ENCODE measurements around the gene POLE2.
A peak's percentile ranks its signal among the peaks of the same experiment; 100 is the strongest.
"Not testable (repeated sequence)": the region's sequence is repeated elsewhere in the genome, so short reads cannot be mapped to it uniquely, and the experiment has no call there.

POLE2 gene, protein sequence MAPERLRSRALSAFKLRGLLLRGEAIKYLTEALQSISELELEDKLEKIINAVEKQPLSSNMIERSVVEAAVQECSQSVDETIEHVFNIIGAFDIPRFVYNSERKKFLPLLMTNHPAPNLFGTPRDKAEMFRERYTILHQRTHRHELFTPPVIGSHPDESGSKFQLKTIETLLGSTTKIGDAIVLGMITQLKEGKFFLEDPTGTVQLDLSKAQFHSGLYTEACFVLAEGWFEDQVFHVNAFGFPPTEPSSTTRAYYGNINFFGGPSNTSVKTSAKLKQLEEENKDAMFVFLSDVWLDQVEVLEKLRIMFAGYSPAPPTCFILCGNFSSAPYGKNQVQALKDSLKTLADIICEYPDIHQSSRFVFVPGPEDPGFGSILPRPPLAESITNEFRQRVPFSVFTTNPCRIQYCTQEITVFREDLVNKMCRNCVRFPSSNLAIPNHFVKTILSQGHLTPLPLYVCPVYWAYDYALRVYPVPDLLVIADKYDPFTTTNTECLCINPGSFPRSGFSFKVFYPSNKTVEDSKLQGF

DNA sequence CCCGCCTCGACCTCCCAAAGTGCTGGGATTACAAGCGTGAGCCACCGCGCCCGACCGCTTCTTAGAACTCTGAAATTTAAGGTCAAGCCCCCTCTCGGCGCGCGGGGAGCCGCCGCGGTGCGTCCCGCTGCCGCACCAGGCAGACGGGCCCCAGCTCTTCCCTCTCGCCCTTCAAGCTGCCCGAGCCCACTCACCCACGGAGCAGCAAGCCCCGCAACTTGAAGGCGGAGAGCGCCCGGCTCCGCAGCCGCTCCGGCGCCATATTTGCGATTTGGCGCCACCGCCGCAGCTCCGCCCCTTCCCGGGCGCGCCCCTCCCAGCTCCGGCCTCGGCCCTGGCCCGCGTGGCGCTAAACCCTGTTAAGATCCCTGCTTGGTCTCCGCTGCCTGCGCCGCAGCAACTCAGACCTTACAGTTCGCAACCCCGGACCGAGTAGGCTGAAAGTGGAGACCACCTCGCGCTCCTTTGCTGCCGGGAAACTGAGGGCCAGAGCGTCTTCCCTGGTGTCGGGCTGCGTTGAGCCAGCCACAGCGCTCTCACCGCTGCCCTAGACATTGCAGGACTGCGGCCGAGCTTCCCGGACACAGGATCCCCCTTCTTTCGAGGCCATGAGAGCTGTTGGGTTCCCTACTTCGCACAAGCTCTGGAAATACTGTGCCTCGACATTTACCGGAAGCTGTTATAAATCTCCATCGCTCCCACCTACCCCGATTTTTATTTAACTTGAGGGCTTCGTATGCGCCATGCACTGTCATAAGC is at the start of gene POLE2:
Gene POLE2, minus strand, starts transcription at position 273 of the 759 bp plus-strand sequence. Its CDS starts 11 bp downstream, at position 262.
- peak; percentile 79 for DNase-seq

DNA sequence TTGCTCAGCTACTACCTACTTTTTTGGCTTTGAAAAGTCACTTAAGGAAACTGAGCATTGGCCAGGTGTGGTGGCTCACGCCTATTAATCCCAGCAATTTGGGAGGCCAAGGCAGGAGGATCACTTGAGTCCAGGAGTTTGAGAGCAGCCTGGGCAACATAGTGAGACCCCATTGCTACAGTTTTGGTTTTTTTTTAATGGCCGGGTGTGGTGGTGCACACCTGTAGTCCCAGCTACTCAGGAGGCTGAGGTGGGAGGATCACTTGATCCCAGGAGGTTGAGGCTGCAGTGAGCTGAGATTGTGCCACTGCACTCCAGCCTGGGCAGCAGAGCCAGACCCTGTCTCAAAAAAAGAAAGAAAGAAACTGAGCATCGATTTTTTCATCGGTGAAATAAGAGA is 47.7 kb upstream of the POLE2 start:
- not testable (repeated sequence) for DNase-seq

DNA sequence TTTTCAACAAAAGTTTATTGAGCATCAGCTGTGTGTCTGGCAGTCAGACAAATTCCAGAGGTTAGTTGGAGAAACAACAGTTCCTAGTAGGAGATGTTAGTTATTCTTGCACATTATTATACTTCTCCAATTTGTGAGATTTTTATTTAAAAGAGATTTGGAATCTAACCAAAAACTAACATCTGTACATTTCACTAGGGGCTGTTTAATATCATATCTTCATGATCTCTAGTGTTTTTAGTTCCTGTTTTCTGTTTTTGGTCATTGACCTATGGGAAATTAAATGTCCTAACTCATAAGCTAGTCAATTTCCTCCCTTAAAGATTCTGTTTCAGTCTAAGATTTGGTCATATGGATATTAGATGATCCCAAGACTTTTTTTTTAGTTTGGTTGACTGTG is 45.8 kb upstream of the POLE2 start:
- no peak for DNase-seq

DNA sequence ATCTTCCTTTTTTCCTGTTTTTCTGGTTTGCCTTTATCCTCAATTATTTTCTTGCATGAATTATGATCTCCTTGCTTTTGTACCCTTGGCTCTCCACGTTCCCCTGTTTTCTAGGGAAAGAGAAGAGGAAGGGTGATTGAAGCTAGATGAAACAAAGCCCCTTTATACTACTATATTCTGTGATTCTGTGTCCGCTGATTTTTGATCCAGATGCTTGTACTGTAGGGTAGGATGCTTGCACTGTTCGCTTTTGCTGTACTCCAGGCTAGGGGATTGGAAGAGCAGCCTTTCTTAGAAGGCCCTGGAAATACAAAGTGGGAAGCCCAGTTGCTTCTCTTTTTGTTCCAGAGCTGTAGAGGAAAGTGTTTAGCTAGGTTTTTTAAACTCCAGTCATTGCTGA is 44.9 kb upstream of the POLE2 start:
- DNase-seq, result no peak

DNA sequence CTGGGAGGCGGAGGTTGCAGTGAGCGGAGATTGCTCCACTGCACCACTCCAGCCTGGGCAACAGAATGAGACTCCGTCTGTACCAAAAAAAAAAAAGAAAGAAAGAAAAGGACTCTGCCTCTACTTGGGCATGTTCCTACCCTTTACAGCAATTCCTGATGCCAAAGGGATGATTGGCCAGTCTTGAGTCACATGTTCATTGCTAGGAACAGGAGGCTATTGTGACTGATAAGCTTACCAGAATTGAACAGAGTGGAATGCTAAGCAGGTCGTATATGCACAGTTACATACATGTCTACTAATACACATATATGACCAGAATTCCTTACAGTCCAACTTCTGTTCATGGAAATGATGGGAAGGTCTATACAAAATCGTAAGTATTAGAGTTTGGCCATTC is 39.2 kb upstream of the POLE2 start:
- no peak for DNase-seq

DNA sequence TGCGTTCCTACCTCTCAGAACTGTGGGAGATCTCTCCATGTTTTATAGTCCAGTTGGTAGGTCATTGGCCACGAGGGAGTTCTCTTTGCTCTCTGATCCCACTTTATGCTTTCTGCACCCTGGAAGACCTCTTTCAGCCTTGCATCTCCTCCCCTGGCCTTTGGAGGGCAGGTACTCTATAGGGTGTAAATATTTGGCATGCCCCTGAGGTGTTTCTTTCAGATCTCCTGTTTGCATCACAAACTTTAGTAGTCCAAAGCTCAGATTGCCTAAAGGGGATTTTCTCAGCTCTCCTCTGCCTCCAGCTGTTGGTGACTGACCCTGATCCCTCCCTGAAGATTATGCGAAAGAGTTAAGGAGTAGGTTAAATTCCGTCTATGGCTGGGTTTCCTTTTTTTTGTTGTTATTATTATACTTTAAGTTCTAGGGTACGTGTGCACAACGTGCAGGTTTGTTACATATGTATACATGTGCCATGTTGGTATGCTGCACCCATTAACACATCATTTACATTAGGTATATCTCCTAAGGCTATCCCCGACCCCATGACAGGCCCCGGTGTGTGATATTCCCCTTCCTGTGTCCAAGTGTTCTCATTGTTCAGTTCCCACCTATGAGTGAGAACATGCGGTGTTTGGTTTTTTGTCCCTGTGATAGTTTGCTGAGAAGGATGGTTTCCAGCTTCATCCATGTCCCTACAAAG is 33.9 kb upstream of the POLE2 start:
- DNase-seq, result not testable (repeated sequence)

DNA sequence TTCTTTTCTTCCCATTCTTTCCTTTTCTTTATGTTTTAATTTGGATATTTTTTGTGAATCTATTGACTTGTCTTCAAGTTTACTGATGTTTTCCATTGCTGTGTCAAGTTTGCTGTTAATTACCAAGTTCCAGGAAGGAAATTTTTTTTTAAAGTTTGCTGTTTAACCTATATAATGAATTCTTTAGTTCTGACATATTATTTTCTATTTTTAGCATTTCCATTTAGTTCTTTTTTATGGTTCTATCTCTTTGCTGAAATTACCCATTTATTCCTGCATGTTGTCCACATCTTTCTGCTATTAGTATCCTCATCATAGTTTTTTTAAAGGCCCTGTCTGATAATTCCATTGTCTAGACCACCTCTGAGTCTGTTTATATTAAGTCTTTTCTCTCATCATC is 32.7 kb upstream of the POLE2 start:
- no peak for DNase-seq

DNA sequence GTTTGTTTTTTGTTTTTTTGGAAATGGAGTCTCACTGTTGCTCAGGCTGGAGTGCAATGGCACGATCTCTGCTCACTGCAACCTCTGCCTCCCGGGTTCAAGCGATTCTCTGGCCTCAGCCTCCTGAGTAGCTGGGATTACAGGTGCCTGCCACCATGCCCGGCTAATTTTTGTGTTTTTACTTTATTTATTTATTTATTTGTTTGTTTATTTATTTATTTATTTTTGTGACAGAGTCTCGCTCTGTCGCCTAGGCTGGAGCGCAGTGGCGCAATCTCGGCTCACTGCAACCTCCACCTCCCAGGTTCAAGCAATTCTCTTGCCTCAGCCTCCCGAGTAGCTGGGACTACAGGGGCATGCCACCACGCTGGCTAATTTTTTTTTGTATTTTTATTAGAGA is 23.0 kb upstream of the POLE2 start:
- not testable (repeated sequence) for DNase-seq

DNA sequence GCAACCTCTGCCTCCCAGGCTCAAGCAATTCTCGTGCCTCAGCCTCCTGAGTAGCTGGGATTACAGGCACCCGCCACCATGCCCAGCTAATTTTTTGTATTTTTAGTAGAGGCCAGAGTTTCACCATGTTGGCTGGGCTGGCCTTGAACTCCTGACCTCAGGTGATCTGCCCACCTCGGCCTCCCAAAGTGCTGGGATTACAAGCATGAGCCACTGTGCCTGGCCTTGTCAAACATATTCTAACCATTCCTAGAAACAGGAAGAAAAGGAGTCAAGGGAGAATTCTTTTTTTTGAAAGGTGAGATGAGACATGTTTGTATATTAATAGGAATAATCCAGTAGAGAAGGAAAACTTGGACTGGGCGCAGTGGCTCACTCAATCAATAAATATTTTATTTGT is 16.5 kb upstream of the POLE2 start:
- not testable (repeated sequence) for DNase-seq

DNA sequence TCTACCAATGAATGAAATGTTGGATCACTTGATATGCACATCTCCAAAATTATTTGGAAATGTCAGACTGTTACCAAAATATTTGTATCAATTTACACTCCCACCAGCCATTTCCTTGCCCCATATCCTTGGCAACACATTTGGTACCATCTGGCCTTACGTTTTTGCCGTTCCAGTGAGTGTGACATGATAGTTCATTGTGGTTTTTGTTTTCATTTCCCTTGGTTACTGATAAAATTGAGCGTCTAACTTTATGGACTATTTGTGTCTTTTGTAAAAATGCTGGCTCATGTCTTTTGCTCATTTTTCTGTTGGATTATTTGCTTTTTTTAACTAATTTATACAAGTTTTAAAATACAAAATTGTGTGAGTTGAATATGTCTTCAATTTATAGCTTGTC is 16.0 kb upstream of the POLE2 start:
- no peak for DNase-seq

DNA sequence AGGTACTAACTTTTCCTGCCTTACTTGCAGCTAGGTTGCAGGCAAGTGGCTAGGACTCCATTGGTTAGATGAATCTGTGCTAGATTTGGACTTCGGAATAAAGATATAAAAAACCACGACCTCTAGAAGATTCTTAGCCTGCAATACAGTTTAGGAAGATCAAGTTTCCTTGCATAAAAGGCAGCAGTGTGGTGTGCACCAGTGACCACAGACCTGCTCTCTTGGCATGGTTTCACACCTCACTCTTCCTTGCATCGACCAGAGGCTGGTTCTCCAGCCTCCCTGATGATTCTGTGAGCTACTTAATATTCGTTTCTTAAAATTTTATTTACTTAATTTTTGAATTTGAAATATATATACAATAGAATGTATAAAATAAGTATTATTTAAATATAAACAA is 14.7 kb upstream of the POLE2 start:
- DNase-seq, result no peak

DNA sequence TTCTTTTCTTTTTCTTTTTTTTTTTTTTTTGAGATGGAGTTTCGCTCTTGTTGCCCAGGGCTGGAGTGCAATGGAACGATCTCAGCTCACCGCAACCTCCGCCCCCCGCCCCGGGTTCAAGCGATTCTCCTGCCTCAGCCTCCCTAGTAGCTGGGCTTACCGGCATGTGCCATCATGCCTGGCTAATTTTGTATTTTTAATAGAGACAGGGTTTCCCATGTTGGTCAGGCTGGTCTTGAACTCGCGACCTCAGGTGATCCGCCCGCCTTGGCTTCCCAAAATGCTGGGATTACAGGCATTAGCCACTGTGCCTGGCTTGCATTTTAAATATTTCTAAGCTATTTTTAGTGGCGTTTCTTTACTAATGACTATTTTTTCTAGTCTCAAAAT is 5.7 kb upstream of the POLE2 start:
- not testable (repeated sequence) for DNase-seq

DNA sequence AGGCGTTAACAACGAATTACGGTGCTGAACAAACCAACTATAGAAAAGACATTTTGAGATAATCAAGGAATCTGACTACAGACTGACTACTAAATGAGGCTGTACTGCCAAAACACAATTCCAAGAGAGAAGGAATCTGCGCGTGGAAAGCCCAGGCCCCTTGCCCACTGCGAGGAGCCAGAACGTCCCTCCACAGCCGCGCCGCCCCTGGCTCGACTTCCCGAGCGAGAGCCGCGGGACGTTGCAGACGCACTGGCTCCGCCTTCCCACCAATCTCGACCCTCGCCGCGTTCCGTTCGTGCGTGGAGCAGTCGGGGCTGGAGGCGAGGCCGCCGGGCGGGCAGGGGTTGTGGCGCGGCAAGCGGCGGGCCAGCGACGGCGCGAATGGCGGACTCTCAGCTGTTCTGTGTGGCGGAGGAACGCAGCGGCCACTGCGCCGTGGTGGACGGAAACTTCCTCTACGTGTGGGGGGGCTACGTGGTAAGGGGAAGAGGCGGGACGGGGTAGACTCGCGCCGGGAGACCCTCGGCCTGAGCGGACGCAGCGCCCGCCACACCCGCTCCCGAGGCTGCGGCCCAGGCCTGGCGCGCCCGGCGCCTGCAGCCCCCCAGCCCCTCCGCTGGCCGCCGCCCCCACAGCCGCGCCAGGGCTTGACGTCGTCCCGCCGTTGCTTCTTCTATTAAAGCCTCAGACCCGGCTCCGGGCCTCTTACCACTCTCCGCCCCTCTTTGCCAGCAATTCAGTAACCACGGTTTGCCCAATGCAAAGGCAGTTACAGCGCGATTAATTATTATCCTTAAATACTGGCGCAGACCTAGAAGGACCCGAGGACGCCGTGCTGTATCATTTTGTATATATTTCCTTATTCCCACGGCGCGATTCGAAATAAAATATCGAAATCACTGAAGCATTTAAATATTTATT is 5.1 kb upstream of the POLE2 start, which contains the start of gene KLHDC1:
Gene KLHDC1, plus strand, starts transcription at position 310 of the 924 bp plus-strand sequence. Its CDS starts 75 bp downstream, at position 385.
- DNase-seq, result peak; percentile 80

DNA sequence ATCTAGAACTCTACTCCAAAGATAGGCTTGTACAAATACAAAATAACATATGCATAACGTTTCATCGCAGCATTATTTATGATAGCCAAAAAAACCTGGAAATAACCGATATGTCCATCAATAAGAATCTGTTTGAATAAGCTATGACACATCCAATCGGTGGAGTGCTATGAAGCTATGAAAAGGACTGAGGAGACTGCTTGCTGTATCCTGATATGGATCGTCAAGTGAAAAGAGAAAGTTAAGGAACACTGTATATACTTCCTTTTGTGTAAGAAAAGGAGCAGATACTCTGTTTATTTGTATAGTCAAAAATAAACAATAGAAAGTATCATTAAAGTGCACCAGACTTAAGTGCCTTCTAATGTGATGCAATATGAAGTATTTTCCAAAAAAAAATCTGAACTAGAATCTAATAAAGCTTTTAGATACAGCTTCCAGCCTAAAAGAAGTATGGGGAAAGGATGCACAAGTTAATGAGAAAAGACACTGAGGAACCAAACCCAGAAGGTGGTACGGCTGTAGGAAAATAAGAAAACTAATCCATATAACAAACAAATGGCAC is 4.3 kb upstream of the POLE2 start:
- DNase-seq, result no peak

DNA sequence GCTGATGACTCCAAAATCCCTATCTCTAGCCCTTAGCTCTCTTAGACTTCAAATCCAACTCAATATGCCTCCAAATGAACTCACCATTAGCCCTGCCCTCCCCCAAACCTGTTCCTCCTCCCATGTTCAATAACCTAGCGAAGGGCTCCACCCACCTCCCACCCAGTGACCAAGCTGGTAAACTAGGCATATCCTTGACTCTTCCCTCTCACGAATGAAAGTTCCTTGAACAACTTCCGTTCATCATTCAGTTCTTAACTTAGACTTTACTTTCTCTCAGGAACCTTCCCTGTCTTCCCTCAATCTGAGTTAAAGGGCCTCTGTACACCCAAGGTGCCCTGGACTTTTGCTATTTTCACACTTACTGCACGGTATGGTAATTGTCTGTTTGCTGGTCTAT is 3.0 kb upstream of the POLE2 start:
- no peak for DNase-seq

DNA sequence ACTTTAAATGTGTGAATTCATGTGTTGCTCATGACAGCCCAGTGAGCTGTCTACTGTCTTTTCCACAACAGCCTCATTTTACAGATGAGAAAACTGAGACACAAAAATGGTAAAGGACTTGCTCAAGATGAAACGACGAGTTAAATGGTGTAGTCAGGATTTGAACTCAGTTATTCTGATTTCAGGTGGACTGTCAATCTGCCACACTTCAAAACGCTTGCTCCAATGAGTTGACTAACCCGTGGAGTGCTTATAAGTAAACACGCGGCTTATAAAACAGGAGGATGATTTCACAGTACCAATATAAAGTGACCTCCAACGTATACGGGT is 652 bp upstream of the POLE2 start:
- DNase-seq, result no peak

DNA sequence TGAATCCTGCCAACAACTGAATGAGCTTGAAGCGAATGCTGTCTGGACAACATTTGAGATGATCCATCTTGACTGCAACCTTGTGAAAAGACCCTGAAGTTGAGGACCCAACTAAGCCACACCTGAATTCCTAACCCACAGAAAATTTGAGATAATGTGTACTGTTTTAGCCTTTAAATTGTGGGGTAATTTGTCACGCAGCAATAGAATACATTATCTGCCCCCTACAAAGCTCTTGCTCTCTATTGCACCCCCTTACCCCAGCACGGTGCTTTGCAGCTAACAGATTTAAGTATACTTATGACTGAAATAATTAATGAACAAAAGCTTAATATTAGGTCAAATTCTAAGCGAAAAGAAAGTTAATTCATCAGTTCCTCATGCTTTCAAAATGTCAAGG is 1.6 kb downstream of the POLE2 start:
- DNase-seq, result no peak

DNA sequence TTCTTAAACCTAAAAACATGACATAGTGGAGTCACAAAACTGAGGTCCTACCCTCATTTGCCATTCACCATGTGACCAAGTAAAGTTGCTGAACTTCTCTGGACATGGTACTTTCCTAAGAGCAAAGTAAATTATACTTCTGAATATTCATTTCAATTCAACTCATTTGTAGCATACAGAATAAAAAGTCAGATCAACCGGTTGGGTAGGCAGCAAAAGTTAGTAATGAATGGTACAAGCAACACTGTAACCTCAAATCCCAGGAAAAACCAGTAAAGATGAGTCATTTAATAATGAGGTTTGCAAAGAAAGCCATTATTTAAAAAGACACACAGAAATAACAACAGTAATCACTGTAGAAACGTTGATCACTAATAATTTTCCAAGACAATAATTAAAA is 8.7 kb downstream of the POLE2 start:
- DNase-seq, result no peak

DNA sequence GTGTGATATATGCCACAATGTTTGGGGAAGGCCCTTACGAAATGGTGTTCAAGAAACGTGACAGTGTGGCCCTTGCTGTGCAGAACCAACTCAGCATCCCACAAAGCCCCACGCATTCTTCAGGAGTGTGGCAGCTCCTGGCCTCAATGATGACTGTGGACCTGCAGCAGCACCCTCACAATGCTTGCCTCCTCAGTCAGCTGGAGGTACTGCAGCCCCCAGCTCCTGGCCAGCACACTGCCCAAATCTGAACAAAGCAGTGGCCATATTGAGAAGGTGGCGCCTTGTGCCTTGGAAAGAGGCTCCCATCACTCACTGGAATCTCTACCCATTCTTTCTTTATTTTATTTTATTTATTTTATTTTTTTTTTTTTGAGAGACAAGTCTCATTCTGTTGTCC is 10.4 kb downstream of the POLE2 start:
- no peak for DNase-seq

DNA sequence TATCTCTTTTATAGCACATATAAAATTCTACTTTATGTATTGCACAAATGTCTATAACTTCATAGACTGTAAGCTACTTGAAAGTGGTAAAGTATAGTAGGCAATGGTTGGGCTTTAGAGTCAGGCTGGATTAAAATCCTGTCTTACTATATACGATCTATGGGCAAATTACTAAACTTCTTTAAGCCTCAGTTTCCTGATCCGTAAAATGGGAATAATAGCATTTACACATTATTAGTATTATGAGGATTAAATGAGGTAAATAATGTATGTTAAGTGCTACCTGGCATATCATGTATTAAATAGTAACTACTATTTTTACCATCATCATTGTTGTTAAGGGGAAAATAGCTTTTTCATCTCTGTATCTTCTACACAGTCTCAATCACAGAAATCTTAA is 14.4 kb downstream of the POLE2 start:
- no peak for DNase-seq

DNA sequence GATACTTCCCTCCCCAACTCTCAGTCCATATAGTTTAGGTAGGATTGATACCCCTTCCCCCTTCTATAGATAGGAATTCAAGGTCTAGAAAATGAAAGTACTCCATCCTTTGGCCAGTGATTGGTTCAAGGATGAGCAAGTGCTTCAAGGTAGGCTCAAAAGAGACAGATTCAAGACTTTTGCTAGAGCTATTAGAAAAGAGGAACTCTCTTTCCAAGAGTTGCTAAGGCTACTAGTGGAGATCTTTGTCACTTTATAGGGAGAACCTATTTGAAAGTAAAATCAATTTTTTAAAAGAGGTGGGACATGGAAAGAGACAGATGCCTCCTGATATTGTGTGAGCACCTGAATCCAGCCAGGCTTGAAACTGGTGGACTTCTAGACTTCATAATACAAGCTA is 17.5 kb downstream of the POLE2 start:
- DNase-seq, result no peak

Measured in NCI-H146 (cell line).